Measurements from ENCODE around the gene USP33. TPM values are rescaled to one million over a fixed set of nuclear protein-coding genes. Genes with fewer than 3 reads are reported as not detected.
A peak's percentile ranks its signal among the peaks of the same experiment; 100 is the strongest.

USP33 gene
- total and polyA plus RNA-seq, 2 of the 13 experiments (the other 11 are each of a cell fraction or from before 2014, with no cell fraction given): 32.0 to 49.1 TPM

- TF ChIP-seq ZBTB33 (CRISPR knock-in tag; IDR thresholded peaks at IDR 0.05) (peak; percentile 64; the same call in 1 of the 2 replicates), TFAP4 (IDR thresholded peaks at IDR 0.05; ENCODE audit: borderline replicate concordance, low read depth) (no peak), ZNF777 (CRISPR knock-in tag; IDR thresholded peaks at IDR 0.05) (0 out of 2 replicates have a peak, but pooled peaks have one; percentile 11)
- no peaks in the 10 kb centered on the region; a peak in 1 of 5 replicates for H3K27me3 ChIP-seq (ENCODE audit: control insufficient read depth in 1 of 2, insufficient read depth in 2 of 2, low read length in 2 of 2)
- DNase-seq (ENCODE audit: low spot score) (no peak), FAIRE-seq (no peak), ATAC-seq (no peak)
- WGBS (ENCODE audit: low lambda C conversion rate): 88% methylated on average over 18 of the region's 33 CpGs
- POLR2A ChIA-PET: interaction anchor here (0.6 kb wide), 1 partner anchor 93 kb away, joined by 3 read pairs; the partner anchor contains the start of gene MIGA1
- no peak overlapping the region for H2AFZ ChIP-seq (ENCODE audit: low read length)
- peaks cover 5% of the 10 kb centered on the region for H3K79me2 ChIP-seq (ENCODE audit: insufficient read depth, low read length)
- peaks cover under 1% of the 10 kb centered on the region; the same call in 1 of the 2 replicates for H4K20me1 ChIP-seq (ENCODE audit: insufficient read depth, low read length)
- in situ Hi-C loops (cut with HindIII; ENCODE audit: extremely low pct_ligation_motif_present, low pct_unique_long_range_greater_than_20kb): no loop called here
- no peak overlapping the region for H3K9ac ChIP-seq (ENCODE audit: insufficient read depth, low read depth, low read length)
- H3K4me2 ChIP-seq (ENCODE audit: low read depth, low read length): peak overlapping the region; percentile 23; the same call in 1 of the 2 replicates
- H3K27ac ChIP-seq (ENCODE audit: extremely low read length, insufficient read depth, low read length): no peak overlapping the region
- intact Hi-C loops (cut with micrococcal nuclease; ENCODE audit: unreplicated experiment): no loop called here
- CTCF ChIA-PET (ENCODE audit: low intra/inter-chr PET ratio, low total read pairs): no interaction called here
- peak overlapping the region in 2 of 3 experiments; percentile 26 to 33; a peak in 4 of 6 replicates for H3K4me3 ChIP-seq (replicated peaks in 1 of 3; ENCODE audit: insufficient read depth in 1 of 3, low read depth in 2 of 3, low read length in 3 of 3)
- H3K9me3 ChIP-seq (ENCODE audit: low read length): no peaks in the 10 kb centered on the region
- no peaks in the 10 kb centered on the region for H3K36me3 ChIP-seq (replicated peaks in 1 of 2; ENCODE audit: control insufficient read depth in 1 of 2, insufficient read depth in 2 of 2, low read length in 2 of 2)
- H3K4me1 ChIP-seq (ENCODE audit: insufficient read depth, low read length): peaks cover 12% of the 10 kb centered on the region
- BruUV-seq (replicated peaks): no TSS peak
Observed at GRCh38 chr1:77686796-77687518, 72.7 kb downstream of the USP33 start.
